ENCODE results near the gene TGM2. TPM values are rescaled to one million over a fixed set of nuclear protein-coding genes. Genes with fewer than 3 reads are reported as not detected.

Gene TGM2
- total and polyA plus RNA-seq, 9 of the 15 experiments (the other 6 are each of a cell fraction or from before 2014, with no cell fraction given), result 5.5 to 78.5 (median 37.6) TPM

DNA sequence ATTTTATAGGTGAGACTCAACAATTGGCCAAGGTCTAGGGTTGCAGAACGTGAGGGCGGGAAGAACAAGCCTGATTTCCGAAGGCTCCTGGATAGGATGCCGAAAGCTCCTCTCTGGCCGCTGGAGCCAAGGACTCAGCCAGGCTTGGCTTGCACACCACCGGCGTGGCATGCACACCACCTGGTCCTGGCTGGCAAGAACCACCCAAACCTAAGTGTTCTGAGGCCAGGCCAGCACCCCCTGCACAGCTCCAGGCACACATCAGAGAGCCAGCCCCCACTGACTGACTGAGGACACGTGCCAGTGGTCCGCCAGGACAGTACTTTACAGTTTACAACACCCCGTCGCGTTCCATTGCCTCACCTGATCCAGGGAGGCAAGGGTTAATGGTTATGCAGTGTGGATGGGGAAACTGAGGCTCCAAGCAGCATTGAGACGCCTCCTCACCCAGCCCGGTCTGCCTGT lies 414 bp downstream of the TGM2 start:
- intact Hi-C loops (cut with micrococcal nuclease), result loop anchor here (1.0 to 2.0 kb wide), 4 partner anchors 51 to 107 kb away; no protein-coding TSS in a partner anchor
- ATAC-seq (peak; percentile 34), DNase-seq (ENCODE audit: extremely low read depth in 1 of 4, low spot score in 3 of 4) (no peak), FAIRE-seq (no peak)
- peaks cover 17% of the 10 kb centered on the region for H3K36me3 ChIP-seq (ENCODE audit: control insufficient read depth, insufficient read depth, low read length)
- H3K9me1 ChIP-seq (ENCODE audit: control insufficient read depth, insufficient read depth, low read length), result no peaks in the 10 kb centered on the region
- peak overlapping the region; percentile 99 for H3K4me2 ChIP-seq (ENCODE audit: insufficient read depth, low read length)
- BruUV-seq (replicated peaks), result TSS peak; percentile 51
- POLR2A ChIA-PET, result interaction anchor here (0.6 to 1.8 kb wide), 7 partner anchors 9 to 628 kb away, joined by 3 to 6 read pairs (median 3); no protein-coding TSS in a partner anchor
- H3K9ac ChIP-seq (ENCODE audit: insufficient read depth in 1 of 2, low read depth in 2 of 2, low read length in 2 of 2), result peak overlapping the region; percentile 67 to 89
- H2AFZ ChIP-seq (ENCODE audit: low read depth, low read length), result peak overlapping the region; percentile 82
- in situ Hi-C loops (cut with MboI), result loop anchor here (10.0 kb wide), 1 partner anchor 90 kb away; no protein-coding TSS in a partner anchor
- no peaks in the 10 kb centered on the region for H3K9me3 ChIP-seq (replicated peaks; ENCODE audit: control insufficient read depth, insufficient read depth, low read depth, low read length)
- H4K20me1 ChIP-seq (replicated peaks; ENCODE audit: control insufficient read depth, insufficient read depth, low read length), result 0 out of 2 replicates have a peak, but pooled peaks cover 5% of the 10 kb centered on the region
- peak overlapping the region; percentile 54 for H3K4me3 ChIP-seq
- H3K27ac ChIP-seq (ENCODE audit: extremely low read depth, low read depth, low read length), result peak overlapping the region; percentile 61
- no peaks in the 10 kb centered on the region for H3K27me3 ChIP-seq (ENCODE audit: control insufficient read depth in 2 of 2, insufficient read depth in 2 of 2, low read length in 2 of 2)
- H3K79me2 ChIP-seq (ENCODE audit: control insufficient read depth, insufficient read depth, low read length), result peaks cover 42% of the 10 kb centered on the region
- CTCF ChIA-PET (ENCODE audit: low intra/inter-chr PET ratio), result interaction anchor here (1.8 to 3.4 kb wide), 2 partner anchors 91 to 107 kb away, joined by 15 to 30 read pairs; no protein-coding TSS in a partner anchor
- whole genome bisulfite sequencing (ENCODE audit: insufficient coverage, low coverage, missing lambda C conversion rate), result 26% methylated on average over 12 of the region's 14 CpGs
- peaks cover 49 to 53% of the 10 kb centered on the region in 2 experiments; a peak in 4 of 5 replicates for H3K4me1 ChIP-seq (replicated peaks in 1 of 2; ENCODE audit: control insufficient read depth in 2 of 2, insufficient read depth in 2 of 2, low read length in 2 of 2)
- TF ChIP-seq, protein P1, sequence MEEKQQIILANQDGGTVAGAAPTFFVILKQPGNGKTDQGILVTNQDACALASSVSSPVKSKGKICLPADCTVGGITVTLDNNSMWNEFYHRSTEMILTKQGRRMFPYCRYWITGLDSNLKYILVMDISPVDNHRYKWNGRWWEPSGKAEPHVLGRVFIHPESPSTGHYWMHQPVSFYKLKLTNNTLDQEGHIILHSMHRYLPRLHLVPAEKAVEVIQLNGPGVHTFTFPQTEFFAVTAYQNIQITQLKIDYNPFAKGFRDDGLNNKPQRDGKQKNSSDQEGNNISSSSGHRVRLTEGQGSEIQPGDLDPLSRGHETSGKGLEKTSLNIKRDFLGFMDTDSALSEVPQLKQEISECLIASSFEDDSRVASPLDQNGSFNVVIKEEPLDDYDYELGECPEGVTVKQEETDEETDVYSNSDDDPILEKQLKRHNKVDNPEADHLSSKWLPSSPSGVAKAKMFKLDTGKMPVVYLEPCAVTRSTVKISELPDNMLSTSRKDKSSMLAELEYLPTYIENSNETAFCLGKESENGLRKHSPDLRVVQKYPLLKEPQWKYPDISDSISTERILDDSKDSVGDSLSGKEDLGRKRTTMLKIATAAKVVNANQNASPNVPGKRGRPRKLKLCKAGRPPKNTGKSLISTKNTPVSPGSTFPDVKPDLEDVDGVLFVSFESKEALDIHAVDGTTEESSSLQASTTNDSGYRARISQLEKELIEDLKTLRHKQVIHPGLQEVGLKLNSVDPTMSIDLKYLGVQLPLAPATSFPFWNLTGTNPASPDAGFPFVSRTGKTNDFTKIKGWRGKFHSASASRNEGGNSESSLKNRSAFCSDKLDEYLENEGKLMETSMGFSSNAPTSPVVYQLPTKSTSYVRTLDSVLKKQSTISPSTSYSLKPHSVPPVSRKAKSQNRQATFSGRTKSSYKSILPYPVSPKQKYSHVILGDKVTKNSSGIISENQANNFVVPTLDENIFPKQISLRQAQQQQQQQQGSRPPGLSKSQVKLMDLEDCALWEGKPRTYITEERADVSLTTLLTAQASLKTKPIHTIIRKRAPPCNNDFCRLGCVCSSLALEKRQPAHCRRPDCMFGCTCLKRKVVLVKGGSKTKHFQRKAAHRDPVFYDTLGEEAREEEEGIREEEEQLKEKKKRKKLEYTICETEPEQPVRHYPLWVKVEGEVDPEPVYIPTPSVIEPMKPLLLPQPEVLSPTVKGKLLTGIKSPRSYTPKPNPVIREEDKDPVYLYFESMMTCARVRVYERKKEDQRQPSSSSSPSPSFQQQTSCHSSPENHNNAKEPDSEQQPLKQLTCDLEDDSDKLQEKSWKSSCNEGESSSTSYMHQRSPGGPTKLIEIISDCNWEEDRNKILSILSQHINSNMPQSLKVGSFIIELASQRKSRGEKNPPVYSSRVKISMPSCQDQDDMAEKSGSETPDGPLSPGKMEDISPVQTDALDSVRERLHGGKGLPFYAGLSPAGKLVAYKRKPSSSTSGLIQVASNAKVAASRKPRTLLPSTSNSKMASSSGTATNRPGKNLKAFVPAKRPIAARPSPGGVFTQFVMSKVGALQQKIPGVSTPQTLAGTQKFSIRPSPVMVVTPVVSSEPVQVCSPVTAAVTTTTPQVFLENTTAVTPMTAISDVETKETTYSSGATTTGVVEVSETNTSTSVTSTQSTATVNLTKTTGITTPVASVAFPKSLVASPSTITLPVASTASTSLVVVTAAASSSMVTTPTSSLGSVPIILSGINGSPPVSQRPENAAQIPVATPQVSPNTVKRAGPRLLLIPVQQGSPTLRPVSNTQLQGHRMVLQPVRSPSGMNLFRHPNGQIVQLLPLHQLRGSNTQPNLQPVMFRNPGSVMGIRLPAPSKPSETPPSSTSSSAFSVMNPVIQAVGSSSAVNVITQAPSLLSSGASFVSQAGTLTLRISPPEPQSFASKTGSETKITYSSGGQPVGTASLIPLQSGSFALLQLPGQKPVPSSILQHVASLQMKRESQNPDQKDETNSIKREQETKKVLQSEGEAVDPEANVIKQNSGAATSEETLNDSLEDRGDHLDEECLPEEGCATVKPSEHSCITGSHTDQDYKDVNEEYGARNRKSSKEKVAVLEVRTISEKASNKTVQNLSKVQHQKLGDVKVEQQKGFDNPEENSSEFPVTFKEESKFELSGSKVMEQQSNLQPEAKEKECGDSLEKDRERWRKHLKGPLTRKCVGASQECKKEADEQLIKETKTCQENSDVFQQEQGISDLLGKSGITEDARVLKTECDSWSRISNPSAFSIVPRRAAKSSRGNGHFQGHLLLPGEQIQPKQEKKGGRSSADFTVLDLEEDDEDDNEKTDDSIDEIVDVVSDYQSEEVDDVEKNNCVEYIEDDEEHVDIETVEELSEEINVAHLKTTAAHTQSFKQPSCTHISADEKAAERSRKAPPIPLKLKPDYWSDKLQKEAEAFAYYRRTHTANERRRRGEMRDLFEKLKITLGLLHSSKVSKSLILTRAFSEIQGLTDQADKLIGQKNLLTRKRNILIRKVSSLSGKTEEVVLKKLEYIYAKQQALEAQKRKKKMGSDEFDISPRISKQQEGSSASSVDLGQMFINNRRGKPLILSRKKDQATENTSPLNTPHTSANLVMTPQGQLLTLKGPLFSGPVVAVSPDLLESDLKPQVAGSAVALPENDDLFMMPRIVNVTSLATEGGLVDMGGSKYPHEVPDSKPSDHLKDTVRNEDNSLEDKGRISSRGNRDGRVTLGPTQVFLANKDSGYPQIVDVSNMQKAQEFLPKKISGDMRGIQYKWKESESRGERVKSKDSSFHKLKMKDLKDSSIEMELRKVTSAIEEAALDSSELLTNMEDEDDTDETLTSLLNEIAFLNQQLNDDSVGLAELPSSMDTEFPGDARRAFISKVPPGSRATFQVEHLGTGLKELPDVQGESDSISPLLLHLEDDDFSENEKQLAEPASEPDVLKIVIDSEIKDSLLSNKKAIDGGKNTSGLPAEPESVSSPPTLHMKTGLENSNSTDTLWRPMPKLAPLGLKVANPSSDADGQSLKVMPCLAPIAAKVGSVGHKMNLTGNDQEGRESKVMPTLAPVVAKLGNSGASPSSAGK (IDR thresholded peaks at IDR 0.05), result peak; percentile 30
- TF ChIP-seq, protein P2, sequence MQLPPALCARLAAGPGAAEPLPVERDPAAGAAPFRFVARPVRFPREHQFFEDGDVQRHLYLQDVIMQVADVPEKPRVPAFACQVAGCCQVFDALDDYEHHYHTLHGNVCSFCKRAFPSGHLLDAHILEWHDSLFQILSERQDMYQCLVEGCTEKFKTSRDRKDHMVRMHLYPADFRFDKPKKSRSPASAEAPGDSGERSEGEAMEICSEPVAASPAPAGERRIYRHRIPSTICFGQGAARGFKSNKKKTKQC (CRISPR knock-in tag; IDR thresholded peaks at IDR 0.05), result peak; percentile 62; the same call in 1 of the 2 replicates
- TF ChIP-seq SREBF2 (CRISPR knock-in tag; IDR thresholded peaks at IDR 0.05), result no peak
- TF ChIP-seq, protein P3, sequence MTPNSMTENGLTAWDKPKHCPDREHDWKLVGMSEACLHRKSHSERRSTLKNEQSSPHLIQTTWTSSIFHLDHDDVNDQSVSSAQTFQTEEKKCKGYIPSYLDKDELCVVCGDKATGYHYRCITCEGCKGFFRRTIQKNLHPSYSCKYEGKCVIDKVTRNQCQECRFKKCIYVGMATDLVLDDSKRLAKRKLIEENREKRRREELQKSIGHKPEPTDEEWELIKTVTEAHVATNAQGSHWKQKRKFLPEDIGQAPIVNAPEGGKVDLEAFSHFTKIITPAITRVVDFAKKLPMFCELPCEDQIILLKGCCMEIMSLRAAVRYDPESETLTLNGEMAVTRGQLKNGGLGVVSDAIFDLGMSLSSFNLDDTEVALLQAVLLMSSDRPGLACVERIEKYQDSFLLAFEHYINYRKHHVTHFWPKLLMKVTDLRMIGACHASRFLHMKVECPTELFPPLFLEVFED (CRISPR knock-in tag; conservative IDR thresholded peaks at IDR 0.05), result no peak
- TF ChIP-seq KDM5B (IDR thresholded peaks at IDR 0.05; ENCODE audit: insufficient replicate concordance, low read depth, low read length), result no peak
- peak; percentile 66 for TF ChIP-seq BCOR (IDR thresholded peaks at IDR 0.05)
- 0 out of 4 replicates have a peak, but pooled peaks of 1 of the 2 experiments have one; percentile 48 for TF ChIP-seq FOXA3 (CRISPR knock-in tag; conservative IDR thresholded peaks at IDR 0.05 in 1 of 2, IDR thresholded peaks at IDR 0.05 in 1 of 2)
